Right hindlimb (tissue), 1 donor: Measurements from ENCODE around the gene COQ10A.
"Not testable (repeated sequence)": the region's sequence is repeated elsewhere in the genome, so short reads cannot be mapped to it uniquely, and the experiment has no call there.

Source experiments
- DNase-seq: peaks from one replicate; pipeline ENCODE4 v3.0.0-alpha.2; 2018

Gene COQ10A

DNA sequence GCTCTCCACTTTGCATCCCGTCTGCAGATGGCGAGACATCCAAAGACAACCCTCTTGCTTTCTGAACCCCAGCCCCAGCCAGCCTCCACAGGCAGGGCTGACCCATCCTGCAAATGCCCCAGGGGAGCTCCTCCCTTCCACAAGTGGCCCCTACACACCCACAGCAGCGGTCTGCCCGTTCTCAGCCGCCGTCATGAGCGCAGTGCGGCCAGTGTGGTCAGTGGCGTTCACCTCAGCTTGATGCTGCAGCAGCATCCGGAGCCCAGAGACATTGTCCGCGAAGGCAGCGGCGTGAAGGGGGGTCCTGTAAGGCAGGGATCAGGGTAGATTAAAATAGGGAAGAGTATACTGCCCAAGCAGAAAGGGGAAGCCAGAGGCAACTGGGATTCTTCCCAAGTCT lies 22.2 kb upstream of the COQ10A start:
- DNase-seq = no peak

DNA sequence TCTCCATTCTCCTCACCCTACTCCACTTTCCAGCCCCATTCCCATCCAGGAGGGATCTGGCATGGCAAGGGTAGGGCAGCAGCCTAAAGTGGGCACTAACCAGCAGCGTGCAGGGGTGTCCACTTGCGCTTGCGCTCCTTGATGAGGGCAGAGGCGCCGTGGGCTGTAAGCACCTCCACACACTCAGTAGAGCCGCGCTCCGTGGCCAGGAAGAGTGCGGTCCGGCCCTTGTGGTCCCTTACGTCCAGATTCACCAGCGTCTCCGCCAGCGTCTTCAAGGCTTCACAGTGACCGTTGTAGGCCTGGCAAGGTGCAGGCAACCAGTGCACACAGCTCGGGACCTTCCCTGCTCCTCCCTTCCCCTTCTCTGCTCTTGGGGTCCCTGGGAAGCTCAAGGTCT lies 18.8 kb upstream of the COQ10A start:
- DNase-seq = no peak

DNA sequence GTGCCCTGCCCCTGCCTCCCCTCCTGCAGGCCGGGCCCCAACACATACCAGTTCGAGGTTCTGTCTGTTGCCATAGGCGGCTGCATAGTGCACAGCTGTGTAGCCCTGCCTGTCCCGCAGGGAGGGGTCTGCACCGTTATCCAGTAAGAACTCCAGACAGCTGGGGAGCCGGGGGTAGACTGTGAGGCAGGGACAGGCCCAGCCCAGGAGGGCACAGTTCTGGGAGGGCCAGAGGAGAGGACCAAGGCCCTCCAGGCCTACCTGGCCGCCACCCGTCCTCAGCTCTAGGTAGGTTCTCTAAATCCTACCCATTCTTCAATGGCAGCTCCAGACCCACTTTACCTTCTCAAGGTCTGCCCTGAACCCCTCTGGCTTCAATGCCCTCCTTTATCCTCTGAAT lies 18.0 kb upstream of the COQ10A start:
- DNase-seq = no peak

DNA sequence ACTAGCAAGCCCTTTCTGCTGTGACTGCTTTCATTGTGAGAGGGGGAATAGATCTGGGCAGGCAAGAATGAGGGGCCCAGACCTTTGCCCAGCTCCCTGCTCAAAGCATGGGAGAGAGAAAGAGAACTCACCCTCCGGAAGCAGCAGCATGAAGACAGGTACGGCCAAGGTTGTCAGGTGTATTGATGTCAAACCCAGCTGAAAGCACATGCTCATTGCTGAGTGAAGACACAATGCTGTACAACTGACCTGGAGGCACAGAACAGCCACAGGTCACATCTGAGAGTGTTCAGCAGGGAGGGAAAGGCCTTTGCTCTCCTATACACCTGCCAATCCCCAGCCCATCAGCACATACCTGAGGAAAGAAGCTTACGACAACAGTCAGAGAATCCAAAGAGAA lies 14.1 kb upstream of the COQ10A start:
- DNase-seq = no peak

DNA sequence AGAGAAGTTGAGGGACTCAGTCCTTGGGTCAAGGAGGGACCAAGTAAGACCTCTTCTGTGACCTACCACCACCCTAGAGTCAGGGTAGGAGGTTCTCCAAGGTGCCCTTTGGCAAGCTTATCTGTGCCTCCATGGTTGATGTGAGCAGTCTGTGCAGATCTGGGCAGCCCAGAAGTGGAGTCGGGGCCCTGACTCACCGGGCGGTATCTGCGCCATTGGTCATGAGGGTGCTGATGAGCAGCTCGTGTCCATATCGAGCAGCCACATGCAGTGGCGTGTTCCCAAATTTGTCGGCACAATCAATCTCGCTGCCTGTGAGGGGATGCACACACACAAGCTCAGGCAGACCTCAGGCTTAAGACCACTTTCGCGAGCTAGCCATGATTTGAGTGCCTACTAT lies 13.7 kb upstream of the COQ10A start:
- no peak for DNase-seq

DNA sequence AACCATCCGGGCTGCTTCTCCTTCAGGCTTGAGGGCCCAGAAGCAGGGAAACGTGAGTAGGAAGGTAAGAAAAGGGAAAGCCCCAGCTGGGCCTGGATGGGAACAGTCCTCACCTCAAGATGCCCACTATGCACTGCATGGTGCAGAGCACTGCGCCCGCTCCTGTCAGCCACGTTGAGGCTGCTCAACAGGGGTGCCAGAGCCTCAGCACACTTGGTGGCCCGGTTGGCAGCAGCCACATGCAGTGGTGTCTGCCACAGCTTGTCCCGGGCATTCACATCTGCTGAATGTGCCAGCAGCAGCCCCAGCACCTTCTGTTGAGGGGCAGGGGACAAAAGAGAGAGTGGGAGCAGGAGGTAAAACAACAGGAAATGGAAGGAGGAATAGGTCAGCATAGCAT lies 11.1 kb upstream of the COQ10A start:
- DNase-seq = no peak

DNA sequence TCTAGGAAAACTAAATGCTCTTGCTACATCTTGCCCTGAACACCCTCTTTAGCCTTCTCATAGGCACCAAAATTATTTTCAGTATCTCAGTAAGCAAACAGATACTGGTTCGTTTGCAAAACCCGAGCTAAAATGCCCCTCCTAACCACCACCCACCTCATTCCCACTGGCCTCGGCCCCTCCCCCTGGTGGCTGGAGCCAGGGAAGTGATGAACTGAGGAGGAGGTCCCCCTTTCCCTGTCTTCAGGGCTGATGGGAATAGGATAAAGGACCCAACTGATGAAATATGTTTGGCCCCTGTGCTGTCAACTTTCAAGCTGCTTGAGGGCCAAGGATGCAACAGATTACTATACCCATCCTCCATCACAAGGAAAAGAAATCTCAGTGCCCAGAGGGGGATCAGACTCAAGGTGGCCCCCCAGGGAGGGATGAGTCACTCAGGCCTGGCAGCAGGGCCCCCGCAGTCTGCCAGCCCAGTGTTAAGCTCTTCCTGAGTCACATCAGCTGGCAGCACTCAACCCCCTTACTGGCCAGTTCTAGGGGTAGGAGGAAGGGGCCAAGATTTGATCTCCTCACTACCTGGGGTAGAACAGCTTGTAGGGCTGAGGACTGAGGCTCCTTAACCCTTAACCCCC lies 10.3 kb upstream of the COQ10A start:
- DNase-seq = no peak

DNA sequence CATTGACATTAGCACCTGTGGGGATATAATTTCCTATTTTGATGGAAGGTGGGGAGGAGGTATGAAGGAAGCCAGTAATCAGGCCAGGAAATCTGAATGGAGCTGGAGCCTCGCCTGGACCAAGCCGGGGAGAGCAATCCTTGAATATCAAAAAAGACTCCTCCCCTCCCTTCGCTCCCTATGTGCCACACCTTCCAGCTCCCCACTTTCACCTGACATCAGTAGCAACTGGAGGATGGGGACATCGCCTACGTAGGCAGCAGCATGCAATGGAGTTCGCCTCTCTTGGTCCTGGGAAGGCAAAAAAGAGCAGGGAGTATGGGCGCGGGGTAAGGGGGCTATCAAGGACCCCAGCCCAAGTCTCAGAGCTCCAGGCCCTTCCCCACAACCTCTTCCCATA lies 9.7 kb upstream of the COQ10A start:
- no peak for DNase-seq

DNA sequence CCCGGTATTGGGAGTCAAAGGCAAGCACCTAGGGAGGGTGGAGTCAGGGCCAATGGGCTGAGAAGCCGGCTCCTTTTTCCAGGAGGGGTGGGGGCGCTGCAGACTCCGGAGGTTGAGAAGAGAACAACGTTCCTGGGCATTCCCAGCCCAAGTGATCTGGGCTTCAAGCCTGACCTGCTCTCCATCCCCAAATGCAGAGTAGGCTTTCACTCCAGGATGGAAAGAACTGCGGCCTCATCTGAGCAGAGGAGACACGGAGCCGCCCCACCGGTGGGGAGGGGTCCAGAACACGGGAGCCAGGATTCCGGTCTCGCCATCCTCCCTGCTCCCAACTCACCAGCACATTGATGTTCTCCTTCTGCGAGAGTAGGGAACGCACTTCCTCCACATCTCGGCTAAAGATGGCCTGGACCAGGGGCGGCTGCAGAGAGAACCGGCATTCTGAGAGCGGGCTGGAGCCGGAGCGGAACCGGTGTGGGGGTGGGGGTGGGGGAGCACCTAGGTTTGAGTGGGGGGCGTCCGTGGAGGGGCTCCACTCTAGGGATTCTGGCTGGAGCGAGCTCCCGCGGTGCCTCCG lies 9.2 kb upstream of the COQ10A start:
- DNase-seq = peak; percentile 46

DNA sequence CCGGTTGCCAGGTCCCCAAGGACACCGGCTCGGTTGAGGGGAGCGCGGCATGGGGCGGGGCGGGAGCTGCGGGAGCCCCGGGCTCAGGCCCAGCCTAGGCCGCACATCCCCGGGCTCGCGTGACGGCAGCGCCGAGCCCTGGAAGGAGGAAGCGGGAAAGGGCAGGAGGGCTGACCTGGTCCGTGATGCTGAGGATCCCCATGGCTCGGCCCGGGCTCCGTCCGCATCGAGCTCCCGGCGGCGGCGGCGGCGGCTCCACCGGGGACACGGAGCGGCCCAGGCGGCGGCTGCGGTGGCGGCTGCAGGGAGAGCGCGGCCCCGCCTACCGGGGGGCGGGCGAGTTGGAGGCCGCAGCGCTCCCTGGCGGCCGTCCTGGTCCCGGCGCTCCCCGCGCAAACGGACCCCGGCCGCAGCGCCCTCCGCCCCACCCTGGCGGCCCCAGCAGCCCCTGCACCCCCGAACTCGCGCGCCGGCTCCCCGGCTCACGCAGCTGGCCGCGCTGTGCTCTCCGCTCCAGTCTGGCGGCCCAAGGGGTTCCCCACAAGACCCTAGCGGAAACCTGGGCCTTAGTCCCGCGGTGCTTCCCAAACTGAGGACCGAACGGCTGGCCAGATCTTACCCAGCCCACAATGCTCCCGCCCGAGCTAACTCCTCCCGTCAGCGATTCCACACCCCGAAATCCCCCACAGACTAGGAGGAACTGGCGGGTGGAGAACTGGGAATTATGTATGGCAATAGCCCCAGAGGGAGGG lies 8.5 kb upstream of the COQ10A start, which contains the start of gene ANKRD52:
ANKRD52 (minus strand) TSS at position 317 of the 752 bp plus-strand sequence; CDS start at position 202, 115 bp downstream.
- peak; percentile 87 for DNase-seq

DNA sequence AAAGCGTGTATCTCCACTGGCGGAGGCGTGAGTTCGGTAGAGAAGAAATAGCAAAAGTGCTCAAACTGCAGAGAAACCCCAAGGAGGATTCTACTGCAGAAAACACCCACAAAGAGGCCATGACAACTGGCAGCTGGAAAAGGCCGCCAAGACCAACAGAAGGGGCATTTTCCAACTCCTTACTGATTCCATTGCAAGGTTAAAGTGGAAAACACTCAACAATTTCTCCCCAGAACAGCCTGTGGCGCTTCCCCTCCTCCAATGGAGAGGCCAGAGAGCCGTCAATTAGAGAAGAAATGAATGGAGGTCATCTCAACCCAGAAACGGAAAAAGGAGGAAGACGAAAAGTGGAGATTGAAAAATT lies 7.9 kb upstream of the COQ10A start:
- DNase-seq = no peak

DNA sequence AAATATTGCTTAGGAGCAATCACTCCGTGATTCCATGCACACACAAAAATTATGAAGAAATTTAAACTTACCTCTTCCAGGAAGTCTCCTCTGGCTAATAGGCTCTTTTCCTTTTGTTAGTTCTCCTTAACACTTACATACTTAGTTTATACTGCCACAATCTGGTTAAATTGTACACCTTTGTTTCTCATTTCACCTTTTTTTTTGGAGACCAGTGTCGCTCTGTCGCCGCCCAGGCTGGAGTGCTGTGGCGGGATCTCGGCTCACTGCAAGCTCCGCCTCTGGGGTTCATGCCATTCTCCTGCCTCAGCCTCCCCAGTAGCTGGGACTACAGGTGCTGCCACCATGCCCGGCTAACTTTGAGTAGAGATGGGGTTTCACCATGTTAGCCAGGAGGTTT lies 6.4 kb upstream of the COQ10A start:
- DNase-seq = no peak

DNA sequence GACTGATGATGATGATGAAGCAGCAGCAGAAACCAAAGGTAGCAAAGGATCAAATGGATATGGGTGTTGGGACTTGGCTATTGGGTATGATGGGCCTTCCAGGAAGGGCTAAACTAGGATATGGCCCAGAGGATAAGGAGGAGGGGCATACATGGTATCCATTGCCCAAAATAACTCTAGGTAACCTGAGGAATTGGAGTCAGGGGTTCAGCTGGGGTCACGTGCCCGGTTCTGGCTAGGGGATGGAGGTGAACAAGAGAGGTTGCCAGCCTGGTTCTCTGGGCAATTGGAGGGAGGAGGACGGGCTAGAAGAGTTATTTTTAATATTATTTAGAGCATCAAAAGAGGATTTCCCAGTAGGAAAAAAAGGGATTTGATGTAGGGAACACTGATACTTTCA lies 5.8 kb upstream of the COQ10A start:
- DNase-seq = no peak

DNA sequence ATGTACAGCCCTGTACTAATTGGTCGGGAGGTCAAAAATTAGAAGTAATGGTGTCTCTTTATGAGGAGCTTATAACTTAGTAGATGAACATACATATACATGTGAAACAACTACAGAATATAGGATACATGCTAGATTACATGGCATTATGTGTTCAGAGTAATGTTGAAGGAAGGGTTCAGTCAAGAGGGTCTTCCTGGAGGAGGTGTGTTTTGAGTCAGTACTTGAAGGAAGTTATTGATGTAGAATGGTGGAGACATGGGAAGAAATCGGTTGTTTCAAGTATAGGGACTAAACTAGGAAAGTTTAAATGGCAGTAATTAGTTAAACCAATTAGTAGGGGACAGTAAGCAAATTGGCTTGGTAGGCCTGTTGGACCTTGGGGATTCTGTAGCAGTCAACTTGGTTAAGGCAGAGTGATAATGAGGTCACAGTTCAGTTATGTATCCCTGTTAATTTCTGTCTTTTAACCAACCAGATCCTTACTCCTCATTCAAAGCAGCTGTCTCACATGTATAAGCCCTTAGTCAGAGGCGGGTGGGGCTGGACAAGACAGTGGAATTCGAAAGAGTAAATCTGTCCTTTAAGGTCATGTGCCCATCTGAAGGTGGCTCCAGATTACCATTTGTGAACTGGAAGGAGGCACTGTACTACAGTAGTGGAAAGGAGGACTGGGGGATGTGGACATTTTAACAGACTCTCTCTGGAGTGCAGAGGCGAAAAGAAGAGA lies 5.1 kb upstream of the COQ10A start:
- DNase-seq = no peak

DNA sequence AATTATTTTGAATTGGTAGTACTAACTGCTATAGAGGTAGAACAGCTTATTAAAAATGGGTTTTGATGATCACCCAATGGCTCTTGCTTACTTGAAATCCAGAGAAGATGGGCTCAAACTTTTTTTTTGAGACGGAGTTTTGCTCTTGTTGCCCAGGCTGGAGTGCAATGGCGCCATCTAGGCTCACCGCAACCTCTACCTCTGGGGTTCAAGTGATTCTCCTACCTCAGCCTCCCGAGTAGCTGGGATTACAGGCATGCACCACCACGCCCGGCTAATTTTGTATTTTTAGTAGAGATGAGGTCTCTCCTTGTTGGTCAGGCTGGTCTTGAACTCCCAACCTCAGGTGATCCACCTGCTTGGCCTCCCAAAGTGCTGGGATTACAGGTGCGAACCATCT lies 3.8 kb upstream of the COQ10A start:
- not testable (repeated sequence) for DNase-seq

DNA sequence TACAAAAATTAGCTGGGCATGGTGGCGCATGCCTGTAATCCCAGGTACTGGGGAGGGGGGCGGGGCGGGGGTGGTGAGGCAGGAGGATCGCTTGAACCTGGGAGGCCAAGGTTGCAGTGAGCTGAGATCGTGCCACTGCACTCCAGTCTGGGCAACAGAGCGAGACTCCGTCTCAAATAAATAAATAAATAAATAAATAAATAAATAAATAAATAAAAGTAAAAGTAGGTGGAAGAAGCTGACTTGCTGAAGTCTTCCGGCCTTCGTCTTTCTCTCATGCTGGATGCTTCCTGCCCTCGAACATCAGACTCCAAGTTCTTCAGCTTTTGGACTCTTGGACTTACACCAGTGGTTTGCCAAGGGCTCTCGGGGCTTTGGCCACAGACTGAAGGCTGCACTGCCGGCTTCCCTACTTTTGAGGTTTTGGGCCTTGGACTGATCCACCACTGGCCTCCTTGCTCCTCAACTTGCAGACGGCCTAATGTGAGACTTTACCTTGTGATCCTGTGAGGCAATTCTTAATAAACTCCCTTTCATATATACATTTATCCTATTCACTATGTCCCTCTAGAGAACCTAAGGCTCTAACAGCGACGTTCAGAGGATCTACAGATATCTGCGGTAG lies 562 bp upstream of the COQ10A start:
- DNase-seq = not testable (repeated sequence)

DNA sequence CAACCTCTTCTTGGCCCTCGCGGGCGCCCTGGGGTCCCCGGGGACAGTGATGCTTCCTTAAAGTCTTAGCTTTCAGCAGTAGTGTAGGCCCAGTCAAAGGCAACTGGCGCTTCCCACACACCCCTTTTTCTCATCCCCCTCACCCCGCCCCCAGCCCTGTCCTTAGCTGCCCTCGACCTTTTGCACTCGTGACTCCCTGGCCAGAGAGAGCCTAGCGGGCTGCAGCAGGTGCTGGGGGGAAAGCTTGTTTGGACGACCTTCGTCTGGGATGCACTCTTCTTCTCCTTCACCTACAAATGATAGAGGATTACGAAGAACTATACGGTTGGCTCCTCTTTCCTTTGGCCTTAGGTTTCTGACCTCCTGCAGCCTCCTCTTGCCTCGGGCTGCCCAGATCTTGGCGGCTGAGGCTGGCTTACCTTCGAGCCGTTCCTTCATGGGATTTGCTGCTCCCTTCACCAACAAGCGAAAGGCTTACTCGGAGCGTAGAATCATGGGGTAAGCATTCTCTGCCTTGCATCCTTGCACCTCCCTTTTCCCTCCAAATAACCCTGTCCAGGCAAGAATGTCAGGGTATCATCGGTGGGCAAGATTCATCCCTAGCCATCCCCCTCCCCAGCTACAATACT lies 815 bp downstream of the COQ10A start:
- DNase-seq = no peak

DNA sequence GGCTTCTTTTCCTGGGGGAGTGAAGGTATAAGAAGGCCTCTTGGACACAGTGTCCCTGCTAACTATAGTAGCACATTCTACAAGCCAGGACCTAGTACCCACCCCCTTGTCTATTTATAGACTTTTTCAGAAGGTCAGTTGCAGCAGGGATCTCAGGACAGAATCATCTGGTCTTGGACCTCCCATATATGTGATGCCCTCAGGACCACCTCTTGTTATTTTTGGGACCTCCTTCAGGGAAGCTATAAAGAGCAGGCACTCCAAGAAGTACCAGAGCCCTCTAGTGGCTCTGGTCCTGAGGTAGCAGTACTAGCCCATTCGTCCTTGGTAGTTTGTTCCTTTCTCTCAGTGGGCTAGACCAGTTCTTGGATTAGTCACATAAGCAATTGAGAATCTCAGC lies 4.3 kb downstream of the COQ10A start:
- DNase-seq = no peak

DNA sequence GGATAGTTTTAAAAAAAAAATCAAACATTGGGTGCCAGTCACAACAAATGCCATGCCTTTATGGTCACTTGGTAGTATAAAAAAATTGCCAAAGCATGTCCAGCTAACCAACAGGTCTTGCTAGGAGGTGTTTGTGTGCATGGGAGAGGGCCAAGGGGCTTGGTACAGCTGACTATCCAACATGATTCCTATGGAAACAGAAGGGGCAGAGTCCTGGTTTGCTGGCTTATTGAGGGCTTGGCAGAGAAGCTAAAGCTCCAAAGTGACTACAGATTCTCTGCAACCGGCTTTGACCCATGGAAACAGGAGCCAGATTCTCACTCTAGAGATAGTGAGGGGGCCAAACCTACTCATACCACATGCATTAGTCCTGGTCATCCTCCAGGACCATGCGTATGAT lies 5.7 kb downstream of the COQ10A start:
- not testable (repeated sequence) for DNase-seq

DNA sequence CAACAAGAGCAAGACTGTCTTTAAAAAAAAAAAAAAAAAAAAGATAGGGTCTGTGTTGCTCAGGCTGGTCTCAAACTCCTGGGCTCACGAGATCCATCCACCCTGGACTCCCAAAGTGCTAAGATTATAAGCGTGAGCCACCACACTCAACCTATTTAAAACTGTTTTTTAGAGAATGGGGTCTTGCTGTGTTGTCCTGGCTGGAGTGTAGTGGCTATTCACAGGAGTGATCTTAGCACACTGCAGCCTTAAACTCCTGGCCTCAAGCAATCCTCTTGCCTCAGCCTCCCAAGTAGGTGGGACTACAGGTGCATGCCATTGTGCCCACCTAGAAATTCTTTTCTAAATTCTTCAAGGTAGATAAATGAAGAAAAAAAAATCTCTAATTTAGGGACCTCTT lies 7.6 kb downstream of the COQ10A start:
- no peak for DNase-seq

DNA sequence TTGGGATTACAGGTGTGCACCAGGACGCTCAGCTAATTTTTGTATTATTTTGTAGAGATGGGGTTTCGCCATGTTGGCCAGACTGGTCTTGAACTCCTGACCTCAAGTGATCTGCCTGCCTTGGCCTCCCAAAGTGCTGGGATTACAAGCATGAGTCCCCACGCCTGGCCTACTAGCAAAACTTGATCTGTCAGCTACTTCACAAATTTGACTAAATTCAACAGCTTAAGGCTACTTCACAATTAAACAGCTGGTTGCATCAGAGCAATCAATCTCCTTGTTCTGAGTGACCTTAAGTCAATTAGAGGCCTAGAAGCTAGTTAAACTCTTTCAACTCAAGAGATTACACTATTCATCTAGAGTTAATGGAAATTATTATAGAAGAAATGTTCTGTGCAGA lies 12.2 kb downstream of the COQ10A start:
- no peak for DNase-seq

DNA sequence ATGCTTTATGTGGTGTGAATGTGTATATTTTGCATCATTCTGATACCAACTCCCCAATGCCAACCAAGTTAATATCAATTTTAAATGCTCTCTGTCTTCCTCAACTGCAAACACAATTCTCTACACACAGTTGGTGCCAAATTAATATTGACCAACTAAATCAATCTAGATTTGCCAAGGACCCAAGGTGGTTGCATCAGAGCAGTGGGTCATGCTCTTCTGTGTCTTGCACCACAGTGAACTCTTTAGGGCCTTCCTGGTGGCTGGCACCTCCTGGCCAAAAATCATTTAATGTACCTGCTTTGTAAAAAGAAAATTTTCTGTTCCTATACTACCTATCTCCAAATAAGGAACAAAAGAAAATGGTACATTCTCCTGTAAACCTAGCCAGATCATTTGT lies 14.1 kb downstream of the COQ10A start:
- no peak for DNase-seq

DNA sequence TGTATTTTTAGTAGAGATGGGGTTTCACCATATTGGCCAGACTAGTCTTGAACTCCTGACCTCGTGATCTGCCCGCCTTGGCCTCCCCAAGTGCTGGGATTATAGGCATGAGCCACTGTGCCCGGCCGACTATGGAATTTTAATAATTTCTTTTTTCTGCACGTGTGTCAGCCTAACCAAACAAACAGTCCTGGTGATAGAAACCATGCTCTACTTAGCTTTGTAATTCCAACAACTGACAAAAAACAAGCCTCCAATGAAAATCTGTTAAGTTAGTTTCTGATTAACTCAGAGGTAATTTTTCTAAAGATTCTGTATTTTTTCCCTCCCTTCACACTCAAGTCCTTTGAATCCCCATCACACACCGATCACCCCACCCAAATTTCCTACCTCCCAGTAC lies 15.3 kb downstream of the COQ10A start:
- DNase-seq = no peak
